Transverse colon (tissue), 4 donors: ENCODE measurements around the gene ALDH3B2. TPM values are rescaled to one million over a fixed set of nuclear protein-coding genes. Genes with fewer than 3 reads are reported as not detected.

Experiments used
- DNase-seq: peaks from one replicate; pipeline ENCODE4 v3.0.0-alpha.2; 2019
- H3K27ac ChIP-seq, 4 donors: fragments of 200-600 bp; sonication (generic); 2 replicates each; pipeline ENCODE4 v1.5.1; 2016 to 2018; ENCODE audit warnings: inconsistent platforms in 4 of 4
- H3K27me3 ChIP-seq: fragments of 200-600 bp; sonication (generic); 2 replicates; pipeline ENCODE4 v1.5.1; 2017; ENCODE audit warnings: inconsistent platforms
- H3K36me3 ChIP-seq, 4 donors: fragments of 200-600 bp; sonication (generic); 2 replicates each; pipeline ENCODE4 v1.5.1; 2017 to 2019; ENCODE audit warnings: inconsistent platforms in 4 of 4
- H3K4me1 ChIP-seq, 4 donors: fragments of 200-600 bp; sonication (generic); 2 replicates each; pipeline ENCODE4 v1.5.1; 2017 to 2020; ENCODE audit warnings: inconsistent platforms in 4 of 4
- H3K4me3 ChIP-seq, 4 donors: fragments of 200-600 bp; sonication (generic); 1 replicate in 1 of 4; 2 replicates in 3 of 4; pipeline versions ENCODE4 v1.5.1 to v1.6.1; 2017 to 2019; ENCODE audit warnings: inconsistent platforms in 4 of 4
- H3K9me3 ChIP-seq, 2 donors: fragments of 200-600 bp; sonication (generic); 2 replicates each; pipeline ENCODE4 v1.5.1; 2017 to 2019; ENCODE audit warnings: inconsistent platforms in 2 of 2
- EP300 ChIP-seq: sonication (generic); formaldehyde crosslinking; IDR thresholded peaks from one replicate; pipeline ENCODE4 v1.6.1; 2017; ENCODE audit warnings: antibody characterized with exemption, low read depth
- POLR2A ChIP-seq: fragments of 450-650 bp; IDR thresholded peaks from one replicate; pipeline ENCODE4 v1.6.1; 2016; ENCODE audit warnings: antibody characterized with exemption, mild to moderate bottlenecking, moderate library complexity
- POLR2AphosphoS5 ChIP-seq, 3 donors: sonication (generic); formaldehyde crosslinking; IDR thresholded peaks; one replicate each; pipeline ENCODE4 v1.6.1; 2016; ENCODE audit warnings: antibody characterized with exemption in 3 of 3
- whole genome bisulfite sequencing, 2 donors: methylation state at CpG; one replicate each; pipeline ENCODE4 v1.1.5; 2018; ENCODE audit warnings: low coverage in 1 of 2; 5-methylcytosine and 5-hydroxymethylcytosine counted together
- in situ Hi-C, 4 donors: fragments of 200-750 bp; cut with MboI; loops; one replicate each; pipeline versions ENCODE4 v1.15.0 to v1.15.1; 2017; ENCODE audit warnings: low sequenced_read_pairs in 3 of 4, low pct_ligation_motif_present in 1 of 4, low pct_unique_long_range_greater_than_20kb in 1 of 4
- intact Hi-C: fragments of 100-400 bp; cut with DNase I; formaldehyde crosslinking; loops from one replicate; pipeline ENCODE4 v1.15.1; 2023; ENCODE audit warnings: low total_unique reads
- total RNA-seq, 4 donors: library from RNA; depleted of rRNA; stranded (reverse); fragments of >200 nt; gene quantifications; one replicate each; pipeline ENCODE4 v1.1.0, GENCODE V29; 2016
- TF ChIP-seq, protein P1 (sequence below), 5 experiments: fragments of 200-600 bp in 3 of 5; fragments of 450-650 bp in 2 of 5; sonication (generic) in 3 of 5; IDR thresholded peaks; 1 replicate in 2 of 5; 2 replicates in 3 of 5; pipeline ENCODE4 v1.5.1; 2016 to 2017; ENCODE audit warnings: antibody characterized with exemption in 5 of 5, inconsistent platforms in 3 of 5, mild to moderate bottlenecking in 2 of 5, moderate library complexity in 1 of 5

ALDH3B2 gene
- total RNA-seq, 4 donors from 2014 or later, result 13.8 TPM; not detected in 3

DNA sequence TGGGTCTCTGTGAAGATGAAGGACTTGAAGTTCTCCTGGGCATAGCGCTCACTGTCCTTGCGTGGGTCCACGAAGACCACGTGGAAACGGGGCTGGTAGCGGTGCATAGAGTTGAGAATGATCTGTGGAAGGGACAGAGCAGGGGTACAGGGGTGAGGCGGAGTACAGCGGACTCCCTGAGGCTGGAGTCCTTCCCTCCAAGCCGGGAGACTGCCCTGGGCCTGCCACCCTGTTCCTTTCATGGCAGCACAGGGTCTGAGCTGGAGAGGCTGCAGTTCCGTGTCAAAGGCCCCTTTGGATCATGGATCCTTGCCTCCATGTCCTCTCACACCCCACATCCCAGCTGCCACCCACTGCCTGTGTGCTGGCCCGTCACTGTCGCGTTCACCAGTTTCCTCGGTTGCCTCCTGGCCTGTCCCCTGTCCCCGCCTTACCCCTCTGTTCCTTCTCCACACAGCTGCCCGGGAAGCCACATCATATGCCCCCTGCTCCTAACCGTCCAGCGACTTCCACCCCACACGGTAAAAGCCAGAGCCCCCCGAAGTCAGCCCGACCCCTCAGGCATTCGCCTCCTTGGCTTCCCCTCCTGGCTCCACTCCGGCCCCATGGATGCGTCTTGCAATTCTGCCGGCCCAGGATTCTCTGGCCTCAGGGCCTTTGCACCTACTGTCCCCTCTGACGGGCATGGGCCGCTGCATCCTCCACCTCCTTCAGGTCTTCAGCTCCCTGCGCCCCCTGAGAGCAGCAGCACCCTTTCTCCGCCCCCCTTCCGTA lies 41.3 kb downstream of the ALDH3B2 start:
- peak overlapping the region in 1 of 4 donors; percentile 3 for H3K4me3 ChIP-seq
- in situ Hi-C loops, result no loop called here
- H3K27me3 ChIP-seq, result no peaks in the 10 kb centered on the region
- intact Hi-C loops, result no loop called here
- H3K36me3 ChIP-seq, result no peaks in the 10 kb centered on the region
- WGBS, 2 donors, result 80 to 92% methylated on average over 1 to 30 of the region's 30 CpGs
- H3K9me3 ChIP-seq, result no peaks in the 10 kb centered on the region
- H3K27ac ChIP-seq, result peak overlapping the region in 3 of 4 donors; percentile 91 to 98 (median 96)
- DNase-seq, result no peak
- no peak for TF ChIP-seq POLR2AphosphoS5 (IDR thresholded peaks at IDR 0.05)
- TF ChIP-seq POLR2A, result no peak
- TF ChIP-seq, protein P1, sequence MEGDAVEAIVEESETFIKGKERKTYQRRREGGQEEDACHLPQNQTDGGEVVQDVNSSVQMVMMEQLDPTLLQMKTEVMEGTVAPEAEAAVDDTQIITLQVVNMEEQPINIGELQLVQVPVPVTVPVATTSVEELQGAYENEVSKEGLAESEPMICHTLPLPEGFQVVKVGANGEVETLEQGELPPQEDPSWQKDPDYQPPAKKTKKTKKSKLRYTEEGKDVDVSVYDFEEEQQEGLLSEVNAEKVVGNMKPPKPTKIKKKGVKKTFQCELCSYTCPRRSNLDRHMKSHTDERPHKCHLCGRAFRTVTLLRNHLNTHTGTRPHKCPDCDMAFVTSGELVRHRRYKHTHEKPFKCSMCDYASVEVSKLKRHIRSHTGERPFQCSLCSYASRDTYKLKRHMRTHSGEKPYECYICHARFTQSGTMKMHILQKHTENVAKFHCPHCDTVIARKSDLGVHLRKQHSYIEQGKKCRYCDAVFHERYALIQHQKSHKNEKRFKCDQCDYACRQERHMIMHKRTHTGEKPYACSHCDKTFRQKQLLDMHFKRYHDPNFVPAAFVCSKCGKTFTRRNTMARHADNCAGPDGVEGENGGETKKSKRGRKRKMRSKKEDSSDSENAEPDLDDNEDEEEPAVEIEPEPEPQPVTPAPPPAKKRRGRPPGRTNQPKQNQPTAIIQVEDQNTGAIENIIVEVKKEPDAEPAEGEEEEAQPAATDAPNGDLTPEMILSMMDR (IDR thresholded peaks at IDR 0.05), result no peak
- TF ChIP-seq EP300, result no peak
- peaks cover 9 to 42% (median 35%) of the 10 kb centered on the region in 4 donors for H3K4me1 ChIP-seq

DNA sequence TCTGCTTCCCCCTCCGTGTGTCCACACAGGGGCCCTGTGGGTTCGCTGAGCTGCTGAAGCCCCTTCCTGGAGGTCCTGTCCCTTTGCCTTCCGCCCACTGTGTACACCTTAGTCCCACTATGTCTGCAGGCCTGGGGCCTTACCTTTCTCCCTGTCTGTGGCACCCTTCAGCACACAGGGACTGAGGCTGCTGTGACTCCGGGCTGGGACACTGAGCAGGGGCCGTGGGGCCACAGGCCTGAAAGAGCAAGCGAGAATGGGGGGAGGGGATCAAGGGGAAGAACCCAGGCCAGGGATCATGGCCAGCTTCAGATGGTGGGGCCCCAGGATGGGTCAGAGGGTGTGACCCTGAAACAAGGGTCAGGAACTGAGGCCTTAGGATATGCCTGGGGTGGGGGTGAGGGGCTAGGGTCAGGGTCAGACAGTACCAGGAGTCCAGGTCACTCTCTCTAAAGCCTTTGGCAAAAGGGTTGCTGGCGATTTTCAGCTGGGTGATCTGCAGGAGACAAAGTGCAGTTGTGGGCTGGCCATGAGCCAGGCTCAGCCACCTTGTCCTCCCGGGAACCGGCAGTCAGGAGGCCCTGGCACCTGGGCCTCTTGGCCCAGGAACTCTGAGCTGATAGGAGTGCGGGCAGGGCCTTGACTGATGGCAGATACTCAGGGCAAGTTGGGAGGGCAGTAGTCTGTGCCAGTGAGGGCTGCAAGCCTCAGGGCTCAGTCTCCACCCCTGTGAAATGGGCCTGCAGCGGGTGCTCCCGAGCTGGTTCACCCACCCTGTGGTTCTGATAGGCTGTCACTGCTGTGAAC lies 42.0 kb downstream of the ALDH3B2 start:
- WGBS, 2 donors, result 62% methylated on average over 11 of the region's 12 CpGs; no CpG with 5 or more reads in 1 of the 2 donors
- Histone ChIP-seq H3K9me3 (no peaks in the 10 kb centered on the region), H3K4me3 (no peak overlapping the region), H3K36me3 (no peaks in the 10 kb centered on the region), H3K4me1 (peaks cover 9 to 42% (median 33%) of the 10 kb centered on the region in 4 donors), H3K27ac (peak overlapping the region; percentile 31 to 98 (median 94)), H3K27me3 (no peaks in the 10 kb centered on the region)
- peak; percentile 80 for DNase-seq
- in situ Hi-C loops, result no loop called here
- TF ChIP-seq POLR2A (no peak), EP300 (no peak), POLR2AphosphoS5 (IDR thresholded peaks at IDR 0.05) (no peak)
- TF ChIP-seq, protein P1 (IDR thresholded peaks at IDR 0.05), result no peak
- intact Hi-C loops, result no loop called here

DNA sequence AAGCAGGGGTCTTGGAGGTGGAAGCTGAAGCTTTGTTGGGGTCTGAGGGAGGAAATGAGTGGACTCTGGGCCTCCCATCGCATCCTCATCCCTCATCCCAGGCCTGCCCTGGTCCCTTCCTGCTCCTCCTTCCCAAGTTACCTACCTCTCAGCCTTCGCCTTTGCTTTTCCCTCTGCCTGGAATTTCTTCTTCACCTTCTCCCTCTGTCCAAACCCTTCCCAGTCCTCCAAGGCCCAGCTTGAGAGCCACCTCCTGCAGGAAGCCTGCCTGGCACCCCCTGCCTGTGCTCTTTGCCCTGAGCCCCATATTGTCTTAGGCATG lies 42.6 kb downstream of the ALDH3B2 start:
- no peak overlapping the region for H3K4me3 ChIP-seq
- 93% methylated on average over 2 of the region's 2 CpGs; no CpG with 5 or more reads in 1 of the 2 donors for WGBS, 2 donors

More for the DNA sequence above, 42.6 kb downstream of the ALDH3B2 start:
- Histone ChIP-seq H3K27ac (peak overlapping the region; percentile 31 to 98 (median 94)), H3K36me3 (no peaks in the 10 kb centered on the region), H3K4me1 (peaks cover 9 to 42% (median 33%) of the 10 kb centered on the region in 4 donors), H3K9me3 (no peaks in the 10 kb centered on the region), H3K27me3 (no peaks in the 10 kb centered on the region)
- in situ Hi-C loops, result no loop called here
- DNase-seq, result no peak
- TF ChIP-seq EP300 (no peak), POLR2AphosphoS5 (IDR thresholded peaks at IDR 0.05) (no peak), POLR2A (no peak)
- TF ChIP-seq, protein P1 (IDR thresholded peaks at IDR 0.05), result no peak
- intact Hi-C loops, result no loop called here
